ENCODE data around the gene UBASH3A.

Gene UBASH3A

GRCh38 chr21:42403611-42404231, at the start of gene UBASH3A:
Gene UBASH3A, plus strand, starts transcription at chr21:42403902. Its CDS starts 44 bp downstream, at chr21:42403946.
- DNase-seq (ENCODE audit: low read depth in 3 of 3): no peak

- DNase-seq (ENCODE audit: low read depth in 3 of 3): no peak
These were observed 47.7 kb upstream of the UBASH3A start for GRCh38 chr21:42356046-42356445.

- no peak for DNase-seq (ENCODE audit: low read depth in 3 of 3)
These were observed 47.1 kb upstream of the UBASH3A start for GRCh38 chr21:42356650-42357049.

- no peak for DNase-seq (ENCODE audit: low read depth in 3 of 3)
These were observed 46.4 kb upstream of the UBASH3A start for GRCh38 chr21:42357307-42357706.

- no peak for DNase-seq (ENCODE audit: low read depth in 3 of 3)
These were observed 45.4 kb upstream of the UBASH3A start for GRCh38 chr21:42358261-42358660.

- no peak for DNase-seq (ENCODE audit: low read depth in 3 of 3)
These were observed 44.8 kb upstream of the UBASH3A start for GRCh38 chr21:42358937-42359336.

- peak in 1 of 3 experiments; percentile 33 for DNase-seq (ENCODE audit: low read depth in 3 of 3)
These were observed 43.4 kb upstream of the UBASH3A start for GRCh38 chr21:42360317-42360716.

GRCh38 chr21:42361286-42361685, 42.4 kb upstream of the UBASH3A start:
- no peak for DNase-seq (ENCODE audit: low read depth in 3 of 3)

GRCh38 chr21:42362198-42362597, 41.5 kb upstream of the UBASH3A start:
- DNase-seq (ENCODE audit: low read depth in 3 of 3): no peak

- no peak for DNase-seq (ENCODE audit: low read depth in 3 of 3)
These were observed 41.0 kb upstream of the UBASH3A start for GRCh38 chr21:42362700-42363099.

GRCh38 chr21:42363312-42363711, 40.4 kb upstream of the UBASH3A start:
- no peak for DNase-seq (ENCODE audit: low read depth in 3 of 3)

- no peak for DNase-seq (ENCODE audit: low read depth in 3 of 3)
These were observed 39.3 kb upstream of the UBASH3A start for GRCh38 chr21:42364304-42364865.

- no peak for DNase-seq (ENCODE audit: low read depth in 3 of 3)
These were observed 37.9 kb upstream of the UBASH3A start for GRCh38 chr21:42365770-42366169.

GRCh38 chr21:42366292-42367010, 37.3 kb upstream of the UBASH3A start, which contains the start of gene TFF1:
Gene TFF1, minus strand, starts transcription at chr21:42366535. Its CDS starts 40 bp downstream, at chr21:42366495.
- no peak for DNase-seq (ENCODE audit: low read depth in 3 of 3)

GRCh38 chr21:42367367-42368165, 36.1 kb upstream of the UBASH3A start:
- no peak for DNase-seq (ENCODE audit: low read depth in 3 of 3)

GRCh38 chr21:42369821-42370220, 33.9 kb upstream of the UBASH3A start:
- no peak for DNase-seq (ENCODE audit: low read depth in 3 of 3)

- no peak for DNase-seq (ENCODE audit: low read depth in 3 of 3)
These were observed 32.6 kb upstream of the UBASH3A start for GRCh38 chr21:42370894-42371654.

- DNase-seq (ENCODE audit: low read depth in 3 of 3): peak in 1 of 3 experiments; percentile 38
These were observed 30.4 kb upstream of the UBASH3A start for GRCh38 chr21:42373196-42373907.

GRCh38 chr21:42373908-42374455, 29.7 kb upstream of the UBASH3A start:
- no peak for DNase-seq (ENCODE audit: low read depth in 3 of 3)

- no peak for DNase-seq (ENCODE audit: low read depth in 3 of 3)
These were observed 29.2 kb upstream of the UBASH3A start for GRCh38 chr21:42374457-42374856.

Data from stimulated activated CD4-positive, alpha-beta T cell treated with anti-CD3 and anti-CD28 coated beads, TNF-alpha, amount 100 ng/mL, for 24 hours (primary cell).